Erythroblast (primary cell): ENCODE measurements around the gene TPK1.

Source experiments
- GATA1 ChIP-seq: IDR thresholded peaks from 2 replicates; pipeline ENCODE4 v1.6.1; 2011; ENCODE audit warnings: low read depth, mild to moderate bottlenecking, control low read depth, low read length, moderate library complexity
- POLR2A ChIP-seq: IDR thresholded peaks from 2 replicates; pipeline ENCODE4 v1.6.1; 2011; ENCODE audit warnings: mild to moderate bottlenecking, low read length

DNA sequence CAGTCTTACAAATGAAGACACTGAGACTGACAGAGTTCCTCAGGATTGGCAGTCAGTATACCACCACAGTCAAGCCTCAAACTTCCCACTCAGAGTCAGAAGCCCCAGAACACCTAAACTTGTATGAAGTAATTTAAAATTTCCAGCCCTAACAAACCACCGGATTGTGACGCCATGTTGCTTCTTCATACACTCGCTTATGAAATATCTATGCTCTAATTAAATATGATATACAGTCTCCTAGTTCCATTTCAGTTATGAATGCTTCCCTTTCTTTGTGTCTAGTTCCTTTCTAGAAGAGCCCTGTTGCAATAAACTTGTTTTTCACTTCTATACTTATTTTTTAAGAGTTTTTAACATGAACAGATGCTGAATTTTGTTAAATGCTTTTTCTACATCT lies 260.4 kb downstream of the TPK1 start:
- TF ChIP-seq POLR2A (no peak), GATA1 (no peak)
